Measurements from ENCODE around the gene HAUS6.
A peak's percentile ranks its signal among the peaks of the same experiment; 100 is the strongest.

Gene HAUS6

DNA sequence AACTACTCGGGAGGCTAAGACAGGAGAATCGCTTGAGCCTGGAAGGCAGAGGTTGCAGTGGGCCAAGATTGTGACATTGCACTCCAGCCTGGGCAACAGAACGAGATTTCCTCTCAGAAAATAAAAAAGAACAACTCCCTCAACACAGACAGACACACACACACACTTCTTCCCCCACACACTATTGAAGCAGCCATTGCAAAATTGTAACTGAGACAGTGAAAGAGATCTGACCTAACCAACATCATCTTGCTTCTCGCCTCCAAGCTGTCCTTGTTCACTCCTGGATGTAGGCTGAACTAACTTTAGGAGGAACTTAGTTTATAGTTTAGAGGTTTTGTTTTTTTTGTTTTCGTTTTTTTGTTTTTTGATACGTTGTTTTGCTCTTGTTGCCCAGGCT lies 37.6 kb upstream of the HAUS6 start:
- TF ChIP-seq, protein P1, sequence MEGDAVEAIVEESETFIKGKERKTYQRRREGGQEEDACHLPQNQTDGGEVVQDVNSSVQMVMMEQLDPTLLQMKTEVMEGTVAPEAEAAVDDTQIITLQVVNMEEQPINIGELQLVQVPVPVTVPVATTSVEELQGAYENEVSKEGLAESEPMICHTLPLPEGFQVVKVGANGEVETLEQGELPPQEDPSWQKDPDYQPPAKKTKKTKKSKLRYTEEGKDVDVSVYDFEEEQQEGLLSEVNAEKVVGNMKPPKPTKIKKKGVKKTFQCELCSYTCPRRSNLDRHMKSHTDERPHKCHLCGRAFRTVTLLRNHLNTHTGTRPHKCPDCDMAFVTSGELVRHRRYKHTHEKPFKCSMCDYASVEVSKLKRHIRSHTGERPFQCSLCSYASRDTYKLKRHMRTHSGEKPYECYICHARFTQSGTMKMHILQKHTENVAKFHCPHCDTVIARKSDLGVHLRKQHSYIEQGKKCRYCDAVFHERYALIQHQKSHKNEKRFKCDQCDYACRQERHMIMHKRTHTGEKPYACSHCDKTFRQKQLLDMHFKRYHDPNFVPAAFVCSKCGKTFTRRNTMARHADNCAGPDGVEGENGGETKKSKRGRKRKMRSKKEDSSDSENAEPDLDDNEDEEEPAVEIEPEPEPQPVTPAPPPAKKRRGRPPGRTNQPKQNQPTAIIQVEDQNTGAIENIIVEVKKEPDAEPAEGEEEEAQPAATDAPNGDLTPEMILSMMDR (conservative IDR thresholded peaks at IDR 0.05), result no peak
- H3K27ac ChIP-seq, result no peak overlapping the region

DNA sequence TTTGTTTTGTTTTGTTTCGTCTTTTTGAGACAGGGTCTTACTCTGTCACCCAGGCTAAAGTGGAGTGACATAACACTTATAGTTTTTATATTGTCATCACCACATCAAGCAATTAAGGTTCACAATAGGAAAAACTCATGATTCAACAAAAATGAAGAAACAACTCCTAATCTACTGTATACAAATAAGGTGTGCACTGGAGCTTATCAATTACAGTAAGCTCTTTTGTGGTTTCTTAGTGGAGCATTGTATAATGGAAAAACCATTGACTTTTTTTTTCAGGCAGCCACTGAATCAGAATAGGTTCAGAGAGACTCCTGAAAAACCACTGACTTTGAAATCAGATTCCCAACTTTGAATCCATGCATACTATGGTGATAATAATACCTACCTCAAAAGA lies 35.4 kb upstream of the HAUS6 start:
- no peak overlapping the region for H3K27ac ChIP-seq
- TF ChIP-seq, protein P1 (conservative IDR thresholded peaks at IDR 0.05), result no peak

DNA sequence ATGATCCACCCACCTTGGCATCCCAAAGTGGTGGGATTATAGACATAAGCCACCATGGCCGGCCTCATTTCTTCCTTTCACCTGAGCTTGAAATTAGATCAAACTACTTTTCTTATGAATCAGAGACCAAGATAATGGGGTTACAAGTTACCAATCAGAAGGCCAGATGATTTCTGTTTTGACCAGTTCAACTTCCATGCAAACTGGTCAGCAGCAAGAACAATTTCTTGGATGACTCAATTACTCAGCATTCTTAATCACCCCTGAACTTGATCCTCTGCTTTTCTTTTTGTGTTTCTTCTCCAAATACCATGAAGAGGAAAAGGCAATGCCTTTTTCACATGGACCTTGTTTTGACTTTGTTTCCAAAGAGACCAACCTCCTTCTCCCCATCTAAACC lies 34.6 kb upstream of the HAUS6 start:
- TF ChIP-seq, protein P1 (conservative IDR thresholded peaks at IDR 0.05), result no peak
- no peak overlapping the region for H3K27ac ChIP-seq

DNA sequence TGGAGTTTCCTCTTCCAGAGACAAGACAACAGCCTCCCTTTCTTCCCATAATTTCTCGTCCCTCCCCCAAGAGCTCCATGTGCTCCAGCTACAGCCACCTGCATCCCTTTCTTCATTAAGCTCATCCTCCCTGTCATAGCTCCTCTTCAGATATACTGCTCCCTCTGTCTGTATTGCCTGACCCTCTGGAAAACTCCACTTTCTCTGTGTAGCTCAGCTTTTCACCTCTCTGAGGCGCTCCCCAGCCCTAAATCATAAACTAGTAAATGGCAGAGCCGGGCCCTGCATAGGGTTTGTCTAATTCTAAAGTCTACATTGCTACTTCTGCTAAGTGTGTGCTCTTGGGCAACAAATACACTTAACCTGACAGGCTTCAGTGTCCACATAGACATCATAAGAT lies 33.4 kb upstream of the HAUS6 start:
- no peak overlapping the region for H3K27ac ChIP-seq
- TF ChIP-seq, protein P1 (conservative IDR thresholded peaks at IDR 0.05), result no peak

DNA sequence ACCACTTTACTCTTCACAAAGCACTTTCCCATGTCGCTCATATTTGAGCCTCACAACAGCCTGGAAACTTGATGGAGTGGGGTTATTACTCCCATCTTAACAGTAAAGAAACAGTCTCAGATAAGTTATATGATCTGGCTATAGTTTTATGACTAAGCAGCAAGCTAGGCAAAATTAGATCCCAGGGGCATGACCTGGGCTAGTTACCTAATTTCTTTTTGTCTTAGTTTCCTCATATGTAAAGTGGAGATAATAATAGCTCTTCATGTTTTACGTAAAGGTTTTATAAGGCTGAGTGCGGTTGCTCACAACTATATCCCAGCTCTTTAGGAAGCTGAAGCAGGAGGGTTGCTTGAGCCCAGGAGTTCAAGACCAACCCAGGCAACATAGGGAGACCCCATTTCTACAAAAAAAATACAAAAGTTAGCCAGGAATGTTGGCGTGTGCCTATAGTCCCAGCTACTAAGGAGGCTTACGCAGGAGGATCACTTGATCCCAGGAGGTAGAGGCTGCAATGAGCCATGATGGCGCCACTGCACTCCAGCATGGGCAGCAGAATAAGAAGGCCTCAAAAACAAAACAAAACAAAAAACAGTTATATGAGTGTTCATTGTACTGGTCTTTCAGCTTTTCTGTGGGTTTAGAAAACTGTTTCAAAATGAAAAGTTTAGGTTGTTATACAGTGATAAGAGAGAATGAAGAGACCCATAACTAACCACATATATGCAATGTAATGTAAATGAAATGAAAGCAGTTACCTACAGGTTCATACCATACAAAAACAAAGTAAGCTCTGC lies 31.0 kb upstream of the HAUS6 start:
- TF ChIP-seq, protein P1 (conservative IDR thresholded peaks at IDR 0.05), result no peak
- no peak overlapping the region for H3K27ac ChIP-seq

DNA sequence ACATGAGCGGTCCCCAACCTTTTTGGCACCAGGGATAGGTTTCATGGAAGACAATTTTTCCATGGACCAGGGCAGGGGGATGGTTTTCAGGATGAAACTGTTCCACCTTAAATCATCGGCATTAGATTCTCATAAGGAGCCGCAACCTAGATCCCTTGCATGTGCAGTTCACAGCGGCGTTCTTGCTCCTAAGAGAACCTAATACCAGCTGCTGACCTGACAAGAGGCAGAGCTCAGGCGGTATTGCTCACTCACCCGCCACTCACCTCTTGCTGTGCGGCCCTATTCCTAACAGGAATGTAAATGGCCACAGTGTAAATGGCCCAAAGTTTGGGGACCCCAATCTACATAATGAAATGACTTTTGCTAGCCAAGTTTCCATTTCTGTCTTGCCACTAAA lies 27.7 kb upstream of the HAUS6 start:
- no peak overlapping the region for H3K27ac ChIP-seq
- TF ChIP-seq, protein P1 (conservative IDR thresholded peaks at IDR 0.05), result no peak

DNA sequence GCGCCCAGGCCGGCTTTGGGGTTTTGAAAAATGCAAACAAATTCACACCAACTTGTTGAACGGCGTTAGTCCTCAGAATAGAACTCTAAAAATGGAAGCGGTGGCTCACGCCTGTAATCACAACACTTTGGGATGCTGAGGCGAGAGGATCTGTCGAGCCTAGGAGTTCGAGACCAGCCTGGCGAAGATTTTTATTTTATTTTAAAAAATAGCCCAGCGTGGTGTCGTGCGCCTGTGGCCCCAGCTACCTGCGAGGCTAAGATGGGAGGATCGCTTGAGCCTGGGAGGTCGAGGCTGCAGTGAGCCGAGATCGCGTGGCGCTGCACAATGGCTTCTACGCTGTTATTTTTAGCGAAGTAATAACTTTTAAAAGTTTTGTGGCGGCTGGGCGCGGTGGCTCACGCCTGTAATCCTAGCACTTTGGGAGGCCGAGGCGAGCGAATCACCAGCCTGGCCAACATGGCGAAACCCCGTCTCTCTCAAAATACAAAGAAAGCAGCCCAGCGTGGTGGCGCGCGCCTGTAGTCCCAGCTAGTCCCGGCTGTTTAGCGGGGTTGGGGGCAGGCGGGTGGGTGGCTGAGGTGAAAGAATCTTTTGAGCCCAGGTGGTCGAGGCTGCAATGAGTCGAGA lies 25.3 kb upstream of the HAUS6 start:
- peak overlapping the region; percentile 78; the same call in 1 of the 2 replicates for H3K27ac ChIP-seq
- TF ChIP-seq, protein P1 (conservative IDR thresholded peaks at IDR 0.05), result no peak

Data from VCaP (cell line).